ENCODE measurements around the gene PPP1R12B.
A peak's percentile ranks its signal among the peaks of the same experiment; 100 is the strongest.
"Not testable (repeated sequence)": the region's sequence is repeated elsewhere in the genome, so short reads cannot be mapped to it uniquely, and the experiment has no call there.

PPP1R12B gene

GRCh38 chr1:202349206-202349928 lies 868 bp downstream of the PPP1R12B start:
- DNase-seq (ENCODE audit: low spot score), result peak; percentile 49

DNA sequence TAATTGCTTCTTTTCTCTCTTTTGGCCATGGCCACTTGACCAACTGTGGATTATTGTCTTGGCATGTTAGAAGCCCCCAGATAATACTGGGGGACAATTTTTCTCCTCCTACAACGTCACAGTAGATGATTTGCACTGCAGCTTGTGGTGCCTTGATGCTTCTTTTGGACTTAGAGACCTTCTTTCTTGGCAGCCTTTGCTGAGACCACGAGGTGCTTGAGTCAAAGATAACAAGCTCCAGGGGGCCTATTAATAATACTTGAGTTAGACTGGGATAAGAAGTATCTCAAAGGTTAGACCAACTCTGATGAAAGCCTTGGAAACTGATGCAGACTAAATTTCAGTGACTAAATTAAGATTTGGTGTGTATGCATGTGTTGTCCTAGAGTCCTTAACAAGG lies 3.2 kb downstream of the PPP1R12B start:
- DNase-seq (ENCODE audit: low spot score), result no peak

DNA sequence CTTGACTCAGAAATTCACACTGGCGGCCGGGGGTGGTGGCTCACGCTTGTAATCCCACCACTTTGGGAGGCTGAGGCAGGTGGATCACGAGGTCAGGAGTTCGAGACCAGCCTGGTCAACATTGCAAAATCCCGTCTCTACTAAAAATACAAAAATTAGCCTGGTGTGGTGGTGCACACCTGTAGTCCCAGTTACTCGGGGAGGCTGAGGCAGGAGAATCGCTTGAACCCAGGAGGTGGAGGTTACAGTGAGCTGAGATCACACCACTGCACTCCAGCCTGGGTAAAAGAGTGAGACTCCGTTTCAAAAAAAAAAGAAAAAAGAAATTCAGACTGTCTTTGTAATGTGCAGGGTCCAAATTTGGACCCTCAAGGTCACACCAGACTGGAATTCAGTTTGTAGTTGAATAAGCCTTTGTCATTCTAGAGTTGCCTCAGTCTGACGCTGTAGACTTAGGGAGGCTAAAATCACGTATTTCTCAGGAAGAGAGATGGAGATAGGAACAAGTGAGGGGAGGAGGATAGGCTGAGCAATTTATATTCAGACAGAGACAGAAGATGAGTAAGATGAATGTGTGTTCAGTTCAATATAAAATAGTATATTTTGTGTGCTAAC lies 4.2 kb downstream of the PPP1R12B start:
- DNase-seq (ENCODE audit: low spot score), result not testable (repeated sequence)

GRCh38 chr1:202355944-202356553 lies 7.5 kb downstream of the PPP1R12B start:
- no peak for DNase-seq (ENCODE audit: low spot score)

DNA sequence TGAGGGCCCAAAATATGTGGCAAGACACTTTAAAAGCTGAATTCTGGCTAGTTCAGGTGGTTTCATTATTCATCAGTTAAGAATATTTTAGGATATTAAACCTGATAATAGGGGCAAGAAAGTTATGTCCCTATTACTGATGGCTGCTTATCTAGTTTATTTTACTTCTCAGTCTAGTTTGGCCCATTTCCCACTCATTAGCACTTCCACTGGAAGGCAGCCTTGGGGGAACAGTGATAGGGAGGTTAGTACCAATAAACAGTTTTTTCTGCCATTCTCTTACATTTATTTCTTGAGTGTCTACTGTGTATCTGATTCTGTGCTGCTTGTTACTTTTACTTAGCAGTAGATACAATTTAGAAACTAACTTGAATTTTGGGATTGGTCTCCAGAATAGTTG lies 9.0 kb downstream of the PPP1R12B start:
- no peak for DNase-seq (ENCODE audit: low spot score)

- DNase-seq (ENCODE audit: low spot score), result no peak
These were observed 12.7 kb downstream of the PPP1R12B start for GRCh38 chr1:202361224-202361623.

GRCh38 chr1:202361701-202362100 lies 13.2 kb downstream of the PPP1R12B start:
- DNase-seq (ENCODE audit: low spot score), result no peak

DNA sequence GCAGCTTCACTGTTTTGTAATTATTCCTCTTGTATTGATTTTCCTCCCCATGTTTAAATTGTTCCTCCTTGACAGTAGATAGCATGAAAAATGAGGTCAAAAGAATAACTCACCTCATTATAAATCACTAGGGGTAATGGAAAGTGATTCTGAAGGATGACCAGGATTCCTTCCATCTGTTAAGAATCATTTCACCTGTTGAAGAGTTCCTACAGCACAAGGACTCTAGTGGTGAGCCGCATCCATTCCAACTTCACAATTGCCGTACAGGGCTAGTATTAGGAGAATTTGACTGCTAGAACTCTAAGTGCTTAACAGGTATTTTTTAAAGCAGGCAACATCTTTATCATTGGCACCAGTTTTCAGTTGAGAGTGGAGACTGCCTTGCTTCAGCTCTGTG lies 13.7 kb downstream of the PPP1R12B start:
- DNase-seq (ENCODE audit: low spot score), result no peak

DNA sequence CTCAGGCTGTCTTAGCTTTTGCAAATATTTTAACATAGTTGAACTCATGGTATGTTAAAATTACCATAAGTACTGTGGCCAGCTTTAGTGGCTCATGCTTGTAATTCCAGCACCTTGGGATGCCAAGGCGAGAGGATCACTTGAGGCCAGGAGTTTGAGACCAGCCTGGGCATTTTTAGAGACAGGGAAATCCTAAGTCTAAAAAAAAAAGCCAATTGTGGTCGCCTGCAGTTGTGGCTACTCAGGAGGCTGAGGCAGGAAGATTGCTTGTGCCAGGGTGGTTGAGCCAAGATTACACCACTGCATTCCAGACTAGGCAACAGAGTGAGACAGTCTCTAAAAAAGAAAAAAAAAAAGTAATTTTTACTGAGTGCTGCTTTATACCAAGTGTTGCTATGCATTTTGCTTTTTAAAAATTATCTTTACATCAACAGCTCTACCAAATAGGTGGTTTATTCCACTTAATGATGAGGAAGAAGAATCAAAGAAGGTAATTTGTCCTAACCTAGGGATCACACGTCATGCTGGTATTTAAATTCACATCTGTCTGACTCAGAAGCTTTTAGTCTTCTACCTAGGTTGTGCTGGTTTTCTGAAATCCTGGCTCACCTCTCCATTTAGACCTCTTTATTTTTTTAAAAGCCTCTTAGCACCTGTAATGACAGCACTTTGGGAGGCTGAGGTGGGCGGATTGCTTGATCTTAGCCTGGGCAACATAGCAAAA lies 16.8 kb downstream of the PPP1R12B start:
- no peak for DNase-seq (ENCODE audit: low spot score)

DNA sequence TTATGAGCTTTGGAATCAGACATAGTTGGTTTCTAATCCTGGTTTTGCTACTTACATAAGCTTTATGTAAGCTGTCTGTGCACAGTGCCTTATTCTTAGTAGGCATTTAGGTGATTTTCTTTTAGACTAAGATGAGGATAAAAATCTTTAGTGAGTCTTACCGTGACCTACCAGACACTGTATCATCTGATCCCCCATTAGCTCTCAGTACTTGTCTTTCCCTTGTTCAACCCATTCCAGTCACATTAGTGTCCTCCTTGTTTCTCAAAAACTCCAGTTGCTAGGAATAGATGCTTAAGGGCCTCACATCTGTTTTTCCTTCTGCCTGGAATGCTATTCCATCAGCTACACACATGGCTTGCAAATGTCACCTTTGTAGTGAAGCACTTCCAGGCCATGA lies 18.8 kb downstream of the PPP1R12B start:
- no peak for DNase-seq (ENCODE audit: low spot score)

- not testable (repeated sequence) for DNase-seq (ENCODE audit: low spot score)
These were observed 22.4 kb downstream of the PPP1R12B start for GRCh38 chr1:202370906-202371305.

DNA sequence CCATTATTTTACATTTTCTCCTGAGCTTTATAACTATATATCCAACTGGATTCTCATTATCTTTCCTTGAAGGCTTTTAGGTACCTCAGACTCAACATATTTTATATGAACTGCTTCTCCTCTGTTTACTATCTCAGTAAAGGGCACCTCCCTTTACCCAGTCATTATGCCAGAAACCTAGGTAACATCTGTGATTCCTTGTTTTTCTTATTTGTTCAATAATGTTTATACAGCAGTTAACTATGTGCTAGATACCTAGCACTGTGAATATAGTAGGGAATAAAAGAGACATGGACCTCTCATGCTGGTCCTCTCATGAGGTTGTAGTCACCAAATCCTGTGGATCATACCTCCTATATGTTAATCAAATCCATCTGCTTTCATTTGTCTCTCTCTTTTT lies 25.6 kb downstream of the PPP1R12B start:
- no peak for DNase-seq (ENCODE audit: low spot score)

DNA sequence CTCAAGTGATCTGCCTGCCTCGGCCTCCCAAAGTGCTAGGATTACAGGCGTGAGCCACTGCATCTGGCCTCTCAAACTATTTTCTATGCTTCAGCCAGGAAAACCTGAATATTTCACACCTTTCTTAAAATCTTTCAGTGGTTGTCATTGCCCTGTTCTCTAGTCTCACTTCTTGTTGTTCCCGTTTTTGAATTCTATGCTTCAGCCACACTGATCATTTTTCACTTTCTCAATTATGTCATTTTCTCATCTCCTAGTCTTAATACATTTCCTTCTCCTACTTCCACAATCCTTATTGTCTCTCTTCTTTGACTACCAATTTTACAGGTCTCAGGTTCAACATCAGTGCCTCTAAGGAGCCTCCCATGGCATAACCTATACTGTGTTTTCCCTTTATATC lies 26.7 kb downstream of the PPP1R12B start:
- DNase-seq (ENCODE audit: low spot score), result not testable (repeated sequence)

DNA sequence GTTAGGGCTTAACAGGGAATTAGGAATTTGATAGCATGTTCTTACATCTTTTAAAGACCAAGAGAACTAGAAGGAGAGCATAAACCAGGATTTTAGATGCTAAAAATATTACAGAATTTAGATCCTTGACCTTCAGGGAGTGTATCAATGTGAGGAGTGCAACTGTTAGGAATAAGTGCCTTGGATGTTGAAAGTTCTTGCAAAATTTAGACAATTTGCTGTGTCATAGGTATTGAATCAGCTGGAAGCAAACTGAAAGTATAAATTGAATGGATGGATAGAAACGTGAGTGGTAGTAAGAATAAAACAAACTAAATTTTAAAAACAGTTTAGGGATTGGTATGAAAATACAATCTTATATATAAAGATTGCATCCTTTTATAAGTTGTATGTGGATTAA lies 27.7 kb downstream of the PPP1R12B start:
- no peak for DNase-seq (ENCODE audit: low spot score)

GRCh38 chr1:202379884-202380529 lies 31.5 kb downstream of the PPP1R12B start:
- not testable (repeated sequence) for DNase-seq (ENCODE audit: low spot score)

DNA sequence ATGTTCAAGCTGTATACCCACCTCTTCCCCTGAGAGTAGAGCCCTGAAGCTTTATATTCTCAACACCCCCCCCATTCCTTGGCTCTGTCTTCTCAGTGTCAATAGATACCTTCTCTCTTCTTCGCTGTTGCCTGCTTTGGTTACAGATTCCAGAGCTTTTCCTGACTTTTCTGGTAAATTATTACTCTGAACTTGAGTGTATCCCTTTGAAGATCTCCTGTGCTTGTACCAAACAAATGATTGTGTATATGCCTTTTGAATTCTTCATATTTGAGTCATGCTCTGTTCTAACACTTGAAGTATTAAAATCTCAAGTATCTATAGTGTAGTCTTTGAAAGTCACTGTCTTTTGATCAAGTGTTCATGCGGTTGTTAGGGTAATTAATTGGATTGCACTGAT lies 32.0 kb downstream of the PPP1R12B start:
- DNase-seq (ENCODE audit: low spot score), result not testable (repeated sequence)

GRCh38 chr1:202381867-202382266 lies 33.4 kb downstream of the PPP1R12B start:
- not testable (repeated sequence) for DNase-seq (ENCODE audit: low spot score)

GRCh38 chr1:202395831-202396230 lies 47.3 kb downstream of the PPP1R12B start:
- DNase-seq (ENCODE audit: low spot score), result not testable (repeated sequence)

GRCh38 chr1:202397256-202397655 lies 48.8 kb downstream of the PPP1R12B start:
- no peak for DNase-seq (ENCODE audit: low spot score)

- not testable (repeated sequence) for DNase-seq (ENCODE audit: low spot score)
These were observed 49.9 kb downstream of the PPP1R12B start for GRCh38 chr1:202398439-202398838.

- DNase-seq (ENCODE audit: low spot score), result not testable (repeated sequence)
These were observed 53.3 kb downstream of the PPP1R12B start for GRCh38 chr1:202401771-202402170.

GRCh38 chr1:202403381-202403780 lies 54.9 kb downstream of the PPP1R12B start:
- not testable (repeated sequence) for DNase-seq (ENCODE audit: low spot score)

Measured in hematopoietic multipotent progenitor cell treated with erythropoietin and hydrocortisone succinate and interleukin-3 and kit ligand, for 17 days (in vitro differentiated cells).